HUES64 (cell line): ENCODE data around the gene MYO1D.

Experiments
- H3K27ac ChIP-seq: 2 replicates; pipeline ENCODE4 v1.7.0; 2013; ENCODE audit warnings: low read depth, low read length, inconsistent platforms
- H3K27me3 ChIP-seq: 2 replicates; pipeline ENCODE4 v1.6.1; 2013; ENCODE audit warnings: mild to moderate bottlenecking, low read length; ENCODE audit not compliant: insufficient read depth
- H3K36me3 ChIP-seq: 2 replicates; pipeline ENCODE4 v1.6.1; 2013; ENCODE audit warnings: mild to moderate bottlenecking, low read length; ENCODE audit not compliant: insufficient read depth
- H3K4me1 ChIP-seq: 2 replicates; pipeline ENCODE4 v1.6.1; 2013; ENCODE audit warnings: mild to moderate bottlenecking, low read length, moderate library complexity; ENCODE audit not compliant: insufficient read depth
- H3K4me3 ChIP-seq: 2 replicates; pipeline ENCODE4 v1.5.1; 2013; ENCODE audit warnings: mild to moderate bottlenecking, low read length, moderate library complexity
- H3K9ac ChIP-seq: 2 replicates; pipeline ENCODE4 v1.6.1; 2013; ENCODE audit warnings: mild to moderate bottlenecking, low read depth, low read length
- H3K9me3 ChIP-seq: 2 replicates; pipeline ENCODE4 v1.6.1; 2013; ENCODE audit warnings: low read depth, low read length; ENCODE audit not compliant: insufficient read depth
- WGBS: fragments of 150-250, 120-280 bp; methylation state at CpG from one replicate; pipeline ENCODE4 v1.1.7; 2013; ENCODE audit warnings: missing lambda C conversion rate; 5-methylcytosine and 5-hydroxymethylcytosine counted together

MYO1D gene

GRCh38 chr17:32569171-32570080 lies 307.5 kb downstream of the MYO1D start:
- 93% methylated on average over 7 of the region's 7 CpGs for WGBS
- H3K27ac ChIP-seq: no peak overlapping the region

GRCh38 chr17:32568705-32569104 lies 308.2 kb downstream of the MYO1D start:
- Histone ChIP-seq H3K27me3 (no peaks in the 10 kb centered on the region), H3K4me1 (peaks cover 3% of the 10 kb centered on the region), H3K27ac (no peak overlapping the region), H3K9ac (no peak overlapping the region), H3K9me3 (no peaks in the 10 kb centered on the region), H3K4me3 (no peak overlapping the region), H3K36me3 (no peaks in the 10 kb centered on the region)
- 90% methylated on average over 4 of the region's 4 CpGs for WGBS

More at GRCh38 chr17:32569171-32570080, 307.5 kb downstream of the MYO1D start:
- no peaks in the 10 kb centered on the region for H3K36me3 ChIP-seq
- H3K9me3 ChIP-seq: no peaks in the 10 kb centered on the region
- H3K27me3 ChIP-seq: no peaks in the 10 kb centered on the region
- no peak overlapping the region for H3K4me3 ChIP-seq
- H3K4me1 ChIP-seq: peaks cover 3% of the 10 kb centered on the region
- H3K9ac ChIP-seq: no peak overlapping the region

- Histone ChIP-seq H3K27me3 (no peaks in the 10 kb centered on the region), H3K4me1 (peaks cover 3% of the 10 kb centered on the region)
- WGBS: 91% methylated on average over 4 of the region's 4 CpGs
These were observed 309.4 kb downstream of the MYO1D start for GRCh38 chr17:32567511-32567910.

GRCh38 chr17:32567086-32567485 lies 309.8 kb downstream of the MYO1D start:
- Histone ChIP-seq H3K4me1 (peaks cover 3% of the 10 kb centered on the region), H3K36me3 (no peaks in the 10 kb centered on the region), H3K27me3 (no peaks in the 10 kb centered on the region), H3K9ac (no peak overlapping the region), H3K27ac (no peak overlapping the region), H3K9me3 (no peaks in the 10 kb centered on the region), H3K4me3 (no peak overlapping the region)
- 88% methylated on average over 4 of the region's 4 CpGs for WGBS

More at GRCh38 chr17:32567511-32567910, 309.4 kb downstream of the MYO1D start:
- Histone ChIP-seq H3K9ac (no peak overlapping the region), H3K27ac (no peak overlapping the region), H3K4me3 (no peak overlapping the region), H3K9me3 (no peaks in the 10 kb centered on the region), H3K36me3 (no peaks in the 10 kb centered on the region)

- peaks cover 3% of the 10 kb centered on the region for H3K4me1 ChIP-seq
- H3K36me3 ChIP-seq: no peaks in the 10 kb centered on the region
- 81% methylated on average over 5 of the region's 5 CpGs for WGBS
- no peaks in the 10 kb centered on the region for H3K9me3 ChIP-seq
- no peak overlapping the region for H3K9ac ChIP-seq
- H3K4me3 ChIP-seq: no peak overlapping the region
- no peak overlapping the region for H3K27ac ChIP-seq
- H3K27me3 ChIP-seq: no peaks in the 10 kb centered on the region
These were observed 310.6 kb downstream of the MYO1D start for GRCh38 chr17:32566303-32566702.

- no peak overlapping the region for H3K9ac ChIP-seq
- H3K27me3 ChIP-seq: no peaks in the 10 kb centered on the region
- no peak overlapping the region for H3K4me3 ChIP-seq
- WGBS: 94% methylated on average over 3 of the region's 3 CpGs
- no peaks in the 10 kb centered on the region for H3K36me3 ChIP-seq
- no peak overlapping the region for H3K27ac ChIP-seq
- no peaks in the 10 kb centered on the region for H3K9me3 ChIP-seq
- H3K4me1 ChIP-seq: peaks cover 3% of the 10 kb centered on the region
These were observed 311.5 kb downstream of the MYO1D start for GRCh38 chr17:32565401-32565800.

- 85% methylated on average over 3 of the region's 3 CpGs for WGBS
- Histone ChIP-seq H3K27ac (no peak overlapping the region), H3K4me3 (no peak overlapping the region), H3K4me1 (peaks cover 3% of the 10 kb centered on the region), H3K9me3 (no peaks in the 10 kb centered on the region), H3K36me3 (no peaks in the 10 kb centered on the region), H3K27me3 (no peaks in the 10 kb centered on the region), H3K9ac (no peak overlapping the region)
These were observed 312.6 kb downstream of the MYO1D start for GRCh38 chr17:32564325-32564724.

GRCh38 chr17:32563583-32563982 lies 313.3 kb downstream of the MYO1D start:
- Histone ChIP-seq H3K9ac (no peak overlapping the region), H3K36me3 (no peaks in the 10 kb centered on the region), H3K4me1 (no peaks in the 10 kb centered on the region; the same call in 1 of the 2 replicates), H3K4me3 (no peak overlapping the region), H3K27me3 (no peaks in the 10 kb centered on the region), H3K27ac (no peak overlapping the region), H3K9me3 (no peaks in the 10 kb centered on the region)
- 95% methylated on average over 6 of the region's 6 CpGs for WGBS

- Histone ChIP-seq H3K9ac (no peak overlapping the region), H3K4me3 (no peak overlapping the region), H3K27me3 (no peaks in the 10 kb centered on the region), H3K36me3 (no peaks in the 10 kb centered on the region), H3K4me1 (no peaks in the 10 kb centered on the region), H3K27ac (no peak overlapping the region), H3K9me3 (no peaks in the 10 kb centered on the region)
- 89% methylated on average over 4 of the region's 4 CpGs for WGBS
These were observed 317.8 kb downstream of the MYO1D start for GRCh38 chr17:32558997-32559650.

- H3K9me3 ChIP-seq: no peaks in the 10 kb centered on the region
- H3K27me3 ChIP-seq: no peaks in the 10 kb centered on the region
- no peak overlapping the region for H3K4me3 ChIP-seq
- H3K4me1 ChIP-seq: no peaks in the 10 kb centered on the region
- H3K27ac ChIP-seq: no peak overlapping the region
- 57% methylated on average over 2 of the region's 6 CpGs for WGBS
- H3K9ac ChIP-seq: no peak overlapping the region
- no peaks in the 10 kb centered on the region for H3K36me3 ChIP-seq
These were observed 318.5 kb downstream of the MYO1D start for GRCh38 chr17:32558326-32558955.
